NCI-H446 (cell line): Measurements from ENCODE around the gene RAB3B.
"Not testable (repeated sequence)": the region's sequence is repeated elsewhere in the genome, so short reads cannot be mapped to it uniquely, and the experiment has no call there.

Experiments
- DNase-seq, 2 experiments: peaks; one replicate each; lab custom pipeline; 2025; lab: John Stamatoyannopoulos, UW

Gene RAB3B

GRCh38 chr1:51990478-51990965 lies at the start of gene RAB3B:
TSS of gene RAB3B (minus strand) at chr1:51990700. CDS start at chr1:51977117, 13,583 bp downstream.
- peak in 1 of 2 experiments; percentile 33 for DNase-seq

- no peak for DNase-seq
These were observed 47.4 kb upstream of the RAB3B start for GRCh38 chr1:52037909-52038308.

GRCh38 chr1:52037402-52037814 lies 46.9 kb upstream of the RAB3B start:
- no peak for DNase-seq

- DNase-seq, result no peak
These were observed 43.5 kb upstream of the RAB3B start for GRCh38 chr1:52034050-52034384.

- peak; percentile 88 to 94 for DNase-seq
These were observed 42.9 kb upstream of the RAB3B start, which contains the start of gene KTI12 for GRCh38 chr1:52033190-52034049. TSS of gene KTI12 (minus strand) at chr1:52033810. CDS start at chr1:52033761, 49 bp downstream.

GRCh38 chr1:52032785-52033131 lies 42.3 kb upstream of the RAB3B start:
- no peak for DNase-seq

- no peak for DNase-seq
These were observed 41.8 kb upstream of the RAB3B start for GRCh38 chr1:52032124-52032784.

GRCh38 chr1:52028839-52029238 lies 38.3 kb upstream of the RAB3B start:
- DNase-seq, result not testable (repeated sequence)

- no peak for DNase-seq
These were observed 37.8 kb upstream of the RAB3B start for GRCh38 chr1:52028328-52028727.

GRCh38 chr1:52026278-52026677 lies 35.8 kb upstream of the RAB3B start:
- DNase-seq, result no peak

GRCh38 chr1:52022133-52022532 lies 31.6 kb upstream of the RAB3B start:
- DNase-seq, result no peak

GRCh38 chr1:52008071-52008809 lies 17.7 kb upstream of the RAB3B start:
- DNase-seq, result no peak

GRCh38 chr1:52007215-52008002 lies 16.9 kb upstream of the RAB3B start:
- DNase-seq, result no peak

GRCh38 chr1:52006081-52006553 lies 15.6 kb upstream of the RAB3B start:
- not testable (repeated sequence) for DNase-seq

GRCh38 chr1:52005548-52005947 lies 15.0 kb upstream of the RAB3B start:
- not testable (repeated sequence) for DNase-seq

GRCh38 chr1:52003877-52004276 lies 13.4 kb upstream of the RAB3B start:
- no peak for DNase-seq

- DNase-seq, result peak; percentile 74 to 91
These were observed 11.8 kb upstream of the RAB3B start for GRCh38 chr1:52002038-52002917.

GRCh38 chr1:51998701-51999100 lies 8.2 kb upstream of the RAB3B start:
- no peak for DNase-seq

- DNase-seq, result no peak
These were observed 7.5 kb upstream of the RAB3B start for GRCh38 chr1:51997974-51998382.
